Tracheal epithelial cell (primary cell): ENCODE data around the gene OR6A2. TPM values are rescaled to one million over a fixed set of nuclear protein-coding genes. Genes with fewer than 3 reads are reported as not detected.

Source experiments
- total RNA-seq: library from RNA; depleted of rRNA; stranded (reverse); fragments of >200 nt; gene quantifications from 2 replicates; pipeline ENCODE4 v1.2.1, GENCODE V29; 2014

OR6A2 gene
- total RNA-seq = under 0.01 TPM in 2 replicates

DNA sequence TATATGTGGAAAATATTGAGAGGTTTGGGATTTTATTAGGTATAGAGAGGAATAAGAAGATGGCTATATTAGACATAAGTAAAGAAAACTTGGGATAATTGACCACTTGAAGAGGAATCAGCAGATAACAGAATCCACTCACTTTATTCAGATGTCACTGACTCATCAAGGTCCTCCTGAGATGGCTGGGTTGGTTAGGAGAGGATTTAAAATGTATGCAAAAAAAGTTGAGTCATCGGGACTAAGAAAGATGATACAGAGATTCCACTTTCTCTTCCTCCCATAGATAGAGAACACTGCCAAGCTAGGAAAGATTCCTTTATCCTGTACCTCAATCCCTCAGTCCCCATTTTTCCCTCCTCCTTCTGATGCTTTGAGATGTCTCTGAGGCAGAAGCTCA is at the start of gene OR6A2:
Gene OR6A2, minus strand, starts transcription at position 288 of the 400 bp plus-strand sequence. CDS start 3,981 bp downstream, outside the sequence.

DNA sequence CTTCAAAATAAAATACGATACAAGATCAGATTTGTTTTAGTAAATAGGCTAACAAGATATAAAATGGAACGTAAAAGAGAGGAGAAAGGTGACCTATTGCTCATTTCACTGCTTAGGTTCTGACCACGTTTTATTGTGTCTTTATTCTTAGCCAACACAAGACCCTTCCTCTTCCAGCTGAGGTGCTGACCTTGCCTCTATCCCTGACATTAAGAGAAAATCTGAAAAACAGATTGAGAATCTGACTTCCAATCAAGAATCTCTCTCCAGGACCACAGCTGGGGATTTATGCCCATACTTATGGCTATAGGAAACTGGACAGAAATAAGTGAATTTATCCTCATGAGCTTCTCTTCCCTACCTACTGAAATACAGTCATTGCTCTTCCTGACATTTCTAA is 45.9 kb upstream of the OR6A2 start, which contains the start of gene OR10A5:
Gene OR10A5, plus strand, starts transcription at position 301 of the 400 bp plus-strand sequence. Its CDS starts 0 bp downstream, at position 301.

DNA sequence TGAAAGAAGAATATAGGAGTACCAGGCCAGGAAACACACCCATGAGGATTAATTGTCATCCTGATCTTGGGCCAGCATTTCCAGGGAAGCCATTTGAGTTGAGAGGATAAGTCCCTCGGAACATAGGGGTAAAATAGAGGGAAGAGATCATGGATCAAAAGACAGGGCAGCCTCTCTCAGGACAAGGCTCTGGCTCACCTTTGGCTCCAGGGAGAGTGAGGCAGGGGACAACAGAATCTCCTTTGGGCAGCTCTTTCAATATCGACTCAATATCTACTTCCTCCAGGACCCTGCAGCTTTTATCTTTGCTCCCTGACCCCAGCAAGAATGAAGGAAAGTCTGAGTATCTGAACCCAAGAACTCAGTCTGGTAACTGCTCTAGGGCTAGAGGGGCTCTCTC is 16.8 kb downstream of the OR6A2 start, which contains the start of gene OR2AG1:
Gene OR2AG1, plus strand, starts transcription at position 301 of the 400 bp plus-strand sequence. CDS start 2,018 bp downstream, outside the sequence.

DNA sequence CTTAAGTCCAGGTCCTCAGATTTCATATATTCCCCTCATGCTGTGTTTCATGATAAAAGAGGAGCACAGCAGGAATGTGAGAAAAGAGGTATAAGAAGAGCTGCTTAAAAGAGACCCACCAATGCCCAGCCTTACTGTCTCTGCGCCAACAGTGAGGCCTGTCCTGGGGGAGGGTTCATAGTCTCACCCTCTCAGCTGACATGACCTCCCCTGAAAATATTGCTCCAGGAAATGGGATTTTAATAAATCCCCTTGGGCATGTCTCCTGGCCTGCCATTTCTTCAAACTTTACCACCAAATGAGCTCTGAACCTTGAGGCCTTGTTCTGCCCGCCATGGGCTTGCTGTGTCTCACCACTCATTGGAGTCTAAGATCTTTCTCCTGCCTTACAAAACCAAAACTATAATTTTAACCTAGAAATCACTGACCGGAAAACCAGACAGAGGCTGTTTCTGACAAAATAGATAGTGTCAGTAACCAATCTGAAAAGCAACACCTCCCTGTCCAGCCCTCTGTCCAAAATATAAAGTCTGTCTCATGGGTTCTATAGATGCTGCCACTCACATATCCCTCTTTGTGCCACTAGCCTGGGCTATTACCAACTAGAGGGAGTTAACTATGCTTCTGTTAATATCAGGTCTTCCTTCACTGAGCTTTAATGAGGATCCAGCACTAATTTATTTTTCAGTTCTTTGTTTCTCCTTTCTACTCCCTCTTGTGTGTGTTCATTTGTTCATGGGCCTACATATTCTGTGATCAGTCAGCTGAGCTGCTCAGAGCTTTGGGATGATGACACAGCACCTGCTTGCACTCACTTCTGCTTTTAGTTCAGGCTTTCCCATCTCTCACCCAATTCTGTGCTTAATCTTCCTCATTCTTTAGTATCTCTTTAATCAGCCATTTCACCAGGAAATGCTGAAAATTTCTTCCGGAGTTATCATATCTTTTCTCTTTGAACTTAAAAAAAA is 27.3 kb downstream of the OR6A2 start, which contains the start of gene OR2AG2:
Gene OR2AG2, minus strand, starts transcription at position 51 of the 968 bp plus-strand sequence. CDS start 3,019 bp downstream, outside the sequence.

Other genes with a start within 250 kb of the OR6A2 start
- 12.3 and 14.1 TPM in 2 replicates for gene RRP8, start 196.1 kb downstream of the OR6A2 start, total RNA-seq
- 42.0 and 112 TPM in 2 replicates for gene ILK, start 195.9 kb downstream of the OR6A2 start, total RNA-seq
- 21.5 and 48.0 TPM in 2 replicates for gene TAF10, start 187.5 kb downstream of the OR6A2 start, total RNA-seq
- 58.4 and 82.2 TPM in 2 replicates for gene TPP1, start 180.3 kb downstream of the OR6A2 start, total RNA-seq
- 0.21 and 0.24 TPM in 2 replicates for gene DCHS1, start 143.9 kb downstream of the OR6A2 start, total RNA-seq
- gene MRPL17, start 116.3 kb downstream of the OR6A2 start, total RNA-seq = 39.0 and 54.9 TPM in 2 replicates
- under 0.01 TPM in 2 replicates for gene OR2AG2, start 27.7 kb downstream of the OR6A2 start, total RNA-seq
- gene OR2AG1, start 16.7 kb downstream of the OR6A2 start, total RNA-seq = not detected in 2 replicates
- gene OR10A5, start 46.0 kb upstream of the OR6A2 start, total RNA-seq = not detected in 2 replicates
- under 0.01 TPM in 1 of 2 replicates, not detected in the other for gene OR10A2, start 63.4 kb upstream of the OR6A2 start, total RNA-seq
- gene OR10A4, start 76.9 kb upstream of the OR6A2 start, total RNA-seq = not detected in 2 replicates
- not detected in 2 replicates for gene OR2D2, start 92.8 kb upstream of the OR6A2 start, total RNA-seq
- not detected in 2 replicates for gene OR2D3, start 121.3 kb upstream of the OR6A2 start, total RNA-seq
- gene ZNF215, start 126.7 kb upstream of the OR6A2 start, total RNA-seq = 3.8 and 4.3 TPM in 2 replicates
- gene ZNF214, start 220.7 kb upstream of the OR6A2 start, total RNA-seq = 0.24 and 0.85 TPM in 2 replicates
- gene NLRP14, start 220.8 kb upstream of the OR6A2 start, total RNA-seq = 0.24 TPM in 1 of 2 replicates, not detected in the other